GM19452 (cell line): ENCODE measurements around the gene CPNE5.
A peak's percentile ranks its signal among the peaks of the same experiment; 100 is the strongest.

Experiments used
- ATAC-seq: cut with Tn5 transposase; IDR thresholded peaks from one replicate; pipeline ENCODE4 v1.9.1; 2021; ENCODE audit not compliant: unreplicated experiment

CPNE5 gene

GRCh38 chr6:36766399-36766945 is 72.8 kb downstream of the CPNE5 start:
- ATAC-seq, result no peak

- peak; percentile 68 for ATAC-seq
These were observed 73.4 kb downstream of the CPNE5 start for GRCh38 chr6:36765594-36766398.

DNA sequence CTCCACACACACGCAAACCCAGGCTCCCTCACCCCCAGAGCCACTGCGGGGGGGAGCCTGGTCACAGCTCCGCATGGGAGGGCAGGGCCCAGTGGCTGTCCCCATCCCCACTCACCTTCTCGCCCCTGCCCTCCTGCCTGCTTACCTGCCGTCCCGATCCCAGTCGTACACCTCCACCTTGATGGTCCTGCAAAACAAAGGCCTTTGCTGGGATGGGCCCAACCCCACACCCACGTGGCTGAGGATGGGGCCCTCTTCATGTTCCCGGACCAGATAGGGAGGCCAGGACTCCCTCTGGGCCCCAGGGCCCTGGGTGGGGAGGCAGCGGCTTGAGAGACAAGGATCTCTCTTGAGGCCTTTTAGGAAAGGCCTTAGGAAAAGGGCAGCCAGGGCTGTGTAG is 74.1 kb downstream of the CPNE5 start:
- no peak for ATAC-seq

- no peak for ATAC-seq
These were observed 77.1 kb downstream of the CPNE5 start for GRCh38 chr6:36762123-36762522.

- ATAC-seq, result no peak
These were observed 78.4 kb downstream of the CPNE5 start for GRCh38 chr6:36760685-36761435.

DNA sequence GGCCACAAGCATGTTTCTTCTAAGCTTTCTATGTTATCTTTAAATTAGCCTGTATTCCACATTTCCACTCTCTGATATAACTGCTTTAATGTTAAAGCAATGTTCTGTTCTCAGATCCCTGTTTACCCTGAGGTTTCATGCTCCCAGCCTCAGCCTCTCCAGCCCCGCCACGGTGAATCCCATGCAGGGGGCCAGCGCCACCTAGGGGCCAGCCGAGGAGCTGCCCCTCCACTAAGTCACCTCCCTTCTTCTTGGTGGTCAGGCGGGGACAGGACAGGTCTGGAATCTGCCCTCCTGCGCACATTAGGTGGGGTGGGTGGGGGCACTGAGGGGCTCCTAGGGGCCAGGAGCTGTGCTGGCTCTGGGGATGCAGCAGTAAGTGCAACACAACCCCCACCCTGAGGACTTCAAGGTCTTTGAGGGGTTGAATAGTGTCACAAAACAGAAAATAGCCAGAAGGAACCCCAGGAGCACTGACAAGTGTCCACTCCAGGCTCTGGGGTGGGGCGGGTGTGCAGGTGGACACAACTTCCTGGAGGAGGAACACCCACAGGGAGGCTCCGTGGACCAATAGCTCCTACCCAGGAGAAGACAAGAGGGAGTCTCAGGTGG is 80.0 kb downstream of the CPNE5 start:
- no peak for ATAC-seq

GRCh38 chr6:36758516-36759147 is 80.6 kb downstream of the CPNE5 start:
- no peak for ATAC-seq

DNA sequence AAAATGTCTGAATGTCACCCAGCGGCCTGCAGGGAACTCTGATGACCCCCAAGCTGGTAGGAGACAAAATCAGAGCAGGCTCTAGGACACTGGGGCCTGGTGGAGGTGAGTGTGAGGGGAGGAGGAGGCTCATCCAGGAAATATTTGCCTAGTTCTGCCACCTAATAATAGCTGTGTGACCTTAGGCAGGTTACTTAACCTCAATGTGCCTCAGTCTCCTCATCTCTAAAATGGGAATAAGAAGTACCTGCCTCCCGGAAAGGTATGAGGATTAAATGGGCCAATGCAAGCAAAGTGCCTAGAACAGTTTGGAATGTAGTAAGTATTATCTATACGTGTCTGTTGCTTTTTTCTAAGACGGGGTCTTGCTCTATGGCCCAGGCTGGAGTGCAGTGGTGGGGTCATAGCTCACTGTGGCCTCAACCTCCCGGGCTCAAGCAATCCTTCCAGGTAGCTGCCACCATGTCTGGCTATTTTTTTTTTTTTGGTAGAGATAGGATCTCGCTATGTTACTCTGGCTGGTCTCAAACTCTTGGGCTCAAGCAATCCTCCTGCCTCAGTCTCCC is 81.2 kb downstream of the CPNE5 start:
- ATAC-seq, result no peak

DNA sequence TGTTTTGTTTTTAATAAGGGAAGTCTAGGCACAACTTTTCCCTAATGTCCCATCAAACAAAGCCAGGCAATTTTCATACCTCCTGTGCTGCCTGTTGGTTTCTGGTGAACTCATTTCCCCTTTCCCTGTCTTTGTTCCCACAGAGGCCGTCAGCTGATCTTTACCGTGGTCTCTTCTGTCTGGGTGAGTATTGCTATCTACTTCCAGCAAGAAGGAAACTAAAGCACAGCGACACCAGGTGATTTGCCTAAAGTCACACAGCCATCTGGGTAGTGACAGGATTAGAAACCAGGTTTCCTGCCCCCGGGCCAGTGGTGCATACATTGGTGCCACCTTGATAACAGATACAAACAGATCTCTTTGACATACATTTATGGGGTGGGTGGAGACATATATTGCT is 82.0 kb downstream of the CPNE5 start:
- ATAC-seq, result no peak

GRCh38 chr6:36756786-36757185 is 82.5 kb downstream of the CPNE5 start:
- ATAC-seq, result no peak

GRCh38 chr6:36755435-36756348 is 83.6 kb downstream of the CPNE5 start:
- peak; percentile 40 for ATAC-seq

GRCh38 chr6:36754582-36755434 is 84.4 kb downstream of the CPNE5 start:
- no peak for ATAC-seq

DNA sequence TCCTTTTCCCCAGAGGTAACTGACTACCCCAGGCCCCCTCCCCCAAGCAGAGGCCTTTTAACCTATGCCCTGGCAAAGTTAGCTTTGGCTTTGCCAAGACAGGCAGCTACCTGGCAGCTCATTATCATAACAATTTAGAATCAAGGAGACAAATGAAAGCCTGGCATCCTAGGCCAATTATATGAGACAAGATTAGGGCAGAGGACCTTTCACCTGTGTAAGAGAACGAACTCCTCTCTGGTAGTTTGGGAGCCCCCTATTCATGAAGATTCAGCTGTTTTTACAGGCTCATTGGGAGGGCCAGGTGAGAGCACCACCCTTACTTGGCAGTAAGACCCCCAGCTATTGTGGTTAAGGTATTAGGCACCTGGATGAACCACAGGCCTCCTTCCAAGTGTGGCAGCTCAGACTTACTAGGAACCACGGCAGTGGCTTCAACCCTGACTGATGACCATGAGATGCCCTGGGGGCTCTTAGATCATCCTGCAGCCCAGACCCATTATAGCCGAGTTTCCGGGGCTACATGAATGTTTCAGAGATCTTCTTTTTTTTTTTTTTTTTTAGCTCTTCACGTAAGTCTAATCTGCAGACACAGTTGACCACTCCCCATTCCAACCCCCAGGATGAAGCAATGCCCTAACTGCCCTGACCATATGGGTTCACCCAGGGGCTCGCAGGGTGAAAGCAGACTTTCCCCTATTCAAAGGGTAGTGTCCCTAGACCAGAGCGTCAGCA is 85.4 kb downstream of the CPNE5 start:
- ATAC-seq, result no peak

GRCh38 chr6:36752886-36753506 is 86.2 kb downstream of the CPNE5 start:
- peak; percentile 47 for ATAC-seq

GRCh38 chr6:36752187-36752885 is 86.9 kb downstream of the CPNE5 start:
- no peak for ATAC-seq

DNA sequence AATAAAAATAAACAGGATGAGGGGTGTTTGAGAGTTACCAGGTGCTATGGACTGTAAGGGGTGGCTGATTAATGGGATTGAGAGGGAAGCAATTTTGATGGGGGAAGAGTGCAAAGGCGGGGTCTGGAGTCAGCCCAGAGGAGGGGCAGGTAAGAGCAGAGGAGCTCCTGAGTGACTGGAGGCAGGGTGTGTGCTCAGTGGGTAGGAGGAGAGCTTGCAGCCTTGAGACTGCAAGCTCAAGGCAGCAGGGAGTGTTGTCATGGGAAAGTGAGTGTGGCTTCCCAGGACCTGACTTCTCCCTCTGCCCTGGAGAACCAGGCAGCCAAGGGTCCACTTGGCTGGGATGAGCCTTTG is 87.4 kb downstream of the CPNE5 start:
- no peak for ATAC-seq

DNA sequence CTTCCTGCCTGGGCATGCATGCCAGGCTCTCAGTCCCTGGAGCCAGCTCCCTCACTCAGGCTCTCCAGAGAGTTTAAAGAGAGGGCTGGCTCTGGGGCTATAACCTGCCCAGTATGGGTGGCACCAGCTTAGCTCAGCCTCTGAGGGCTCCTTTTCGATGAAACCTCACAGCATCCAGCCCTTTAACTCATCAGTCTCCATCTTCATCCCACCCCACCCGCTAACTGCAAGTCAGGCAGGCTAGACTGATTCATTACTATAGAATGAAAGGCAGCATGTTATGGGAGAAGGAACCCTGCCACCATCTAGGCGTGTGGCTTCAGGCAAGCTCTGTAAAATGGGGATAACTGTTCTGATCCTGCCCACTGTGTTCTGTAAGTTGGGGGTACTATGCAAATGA is 88.2 kb downstream of the CPNE5 start:
- no peak for ATAC-seq
